Measurements from ENCODE around the gene PLD5. TPM values are rescaled to one million over a fixed set of nuclear protein-coding genes. Genes with fewer than 3 reads are reported as not detected.

PLD5 gene
- polyA plus RNA-seq, 1 experiment, result not detected

GRCh38 chr1:242525360-242525722, 844 bp upstream of the PLD5 start:
- Histone ChIP-seq H3K4me3 (ENCODE audit: low read depth, low read length) (no peak overlapping the region), H3K9me3 (ENCODE audit: control insufficient read depth, insufficient read depth, low read length) (peaks cover 3% of the 10 kb centered on the region; the same call in 1 of the 2 replicates), H3K27ac (ENCODE audit: low read depth, low read length) (no peak overlapping the region), H3K27me3 (ENCODE audit: control insufficient read depth, insufficient read depth, low read length) (peaks cover 24% of the 10 kb centered on the region)
- ChIA-PET POLR2A (no interaction called here), CTCF (no interaction called here)
- no peak for DNase-seq (ENCODE audit: low read depth, low spot score)
- TF ChIP-seq CTCF (IDR thresholded peaks at IDR 0.05; ENCODE audit: low read depth, low read length), result no peak

- ChIA-PET CTCF (no interaction called here), POLR2A (no interaction called here)
- Histone ChIP-seq H3K27ac (ENCODE audit: low read depth, low read length) (no peak overlapping the region), H3K4me3 (ENCODE audit: low read depth, low read length) (peak overlapping the region; percentile 27), H3K27me3 (ENCODE audit: control insufficient read depth, insufficient read depth, low read length) (peaks cover 24% of the 10 kb centered on the region), H3K9me3 (ENCODE audit: control insufficient read depth, insufficient read depth, low read length) (peaks cover 3% of the 10 kb centered on the region; the same call in 1 of the 2 replicates)
- TF ChIP-seq CTCF (IDR thresholded peaks at IDR 0.05; ENCODE audit: low read depth, low read length), result no peak
- DNase-seq (ENCODE audit: low read depth, low spot score), result no peak
Measured at GRCh38 chr1:242523719-242524570, 552 bp downstream of the PLD5 start.

GRCh38 chr1:242522996-242523718, 1.3 kb downstream of the PLD5 start:
- Histone ChIP-seq H3K27me3 (ENCODE audit: control insufficient read depth, insufficient read depth, low read length) (peaks cover 24% of the 10 kb centered on the region), H3K27ac (ENCODE audit: low read depth, low read length) (no peak overlapping the region), H3K9me3 (ENCODE audit: control insufficient read depth, insufficient read depth, low read length) (peaks cover 3% of the 10 kb centered on the region; the same call in 1 of the 2 replicates), H3K4me3 (ENCODE audit: low read depth, low read length) (no peak overlapping the region)
- ChIA-PET POLR2A (interaction anchor here (0.5 kb wide), 1 partner anchor 15 kb away, joined by 4 read pairs; no protein-coding TSS in a partner anchor), CTCF (no interaction called here)
- no peak for TF ChIP-seq CTCF (IDR thresholded peaks at IDR 0.05; ENCODE audit: low read depth, low read length)
- DNase-seq (ENCODE audit: low read depth, low spot score), result no peak

- H3K9me3 ChIP-seq (ENCODE audit: control insufficient read depth, insufficient read depth, low read length), result peaks cover 3% of the 10 kb centered on the region; the same call in 1 of the 2 replicates
- H3K27me3 ChIP-seq (ENCODE audit: control insufficient read depth, insufficient read depth, low read length), result peaks cover 24% of the 10 kb centered on the region
- no peak overlapping the region for H3K4me3 ChIP-seq (ENCODE audit: low read depth, low read length)
- no peak overlapping the region for H3K27ac ChIP-seq (ENCODE audit: low read depth, low read length)
- no peak for DNase-seq (ENCODE audit: low read depth, low spot score)
- ChIA-PET CTCF (no interaction called here), POLR2A (interaction anchor here (0.5 kb wide), 1 partner anchor 15 kb away, joined by 4 read pairs; no protein-coding TSS in a partner anchor)
- no peak for TF ChIP-seq CTCF (IDR thresholded peaks at IDR 0.05; ENCODE audit: low read depth, low read length)
Measured at GRCh38 chr1:242522304-242522945, 2.1 kb downstream of the PLD5 start.

Data from AG04450 (cell line).